Mesendoderm (in vitro differentiated cells): ENCODE data around the gene FGF22.

Source experiments
- DNase-seq: peaks from one replicate; pipeline ENCODE4 v3.0.0; 2013
- H2AK5ac ChIP-seq: 2 replicates; pipeline ENCODE4 v1.6.1; 2013; ENCODE audit warnings: low read length, inconsistent platforms
- H2BK120ac ChIP-seq: 2 replicates; pipeline ENCODE4 v1.6.1; 2013; ENCODE audit warnings: low read depth, mild to moderate bottlenecking, low read length, moderate library complexity, mixed read lengths
- H2BK15ac ChIP-seq: replicated peaks from 2 replicates; pipeline ENCODE4 v1.6.1; 2013; ENCODE audit warnings: low read depth, mild to moderate bottlenecking, moderate library complexity
- H2BK5ac ChIP-seq: 2 replicates; pipeline ENCODE4 v1.6.1; 2013; ENCODE audit warnings: low read length, inconsistent platforms
- H3K18ac ChIP-seq: 2 replicates; pipeline ENCODE4 v1.6.1; 2013; ENCODE audit warnings: mild to moderate bottlenecking, low read length, mixed read lengths
- H3K23ac ChIP-seq: one replicate; pipeline ENCODE4 v1.6.1; 2013; ENCODE audit warnings: low read length
- H3K27ac ChIP-seq: 2 replicates; pipeline ENCODE4 v1.5.1; 2013; ENCODE audit warnings: low read depth, mild to moderate bottlenecking, inconsistent platforms, low read length, moderate library complexity
- H3K27me3 ChIP-seq: 2 replicates; pipeline ENCODE4 v1.6.1; 2013; ENCODE audit warnings: low read length, control low read depth, mild to moderate bottlenecking, inconsistent platforms; ENCODE audit not compliant: insufficient read depth, poor library complexity
- H3K36me3 ChIP-seq: 2 replicates; pipeline ENCODE4 v1.6.1; 2013; ENCODE audit warnings: low read length, inconsistent platforms; ENCODE audit not compliant: control insufficient read depth, insufficient read depth
- H3K4ac ChIP-seq: one replicate; pipeline ENCODE4 v1.6.1; 2013; ENCODE audit warnings: low read depth, mild to moderate bottlenecking, low read length, moderate library complexity
- H3K4me1 ChIP-seq: 2 replicates; pipeline ENCODE4 v1.6.1; 2013; ENCODE audit warnings: low read depth, low read length, inconsistent platforms; ENCODE audit not compliant: control insufficient read depth
- H3K4me2 ChIP-seq: 2 replicates; pipeline ENCODE4 v1.6.1; 2013; ENCODE audit warnings: low read length
- H3K4me3 ChIP-seq: 2 replicates; pipeline ENCODE4 v1.5.1; 2013; ENCODE audit warnings: mild to moderate bottlenecking, low read length
- H3K56ac ChIP-seq: one replicate; pipeline ENCODE4 v1.6.1; 2013; ENCODE audit warnings: low read length
- H3K79me1 ChIP-seq: 2 replicates; pipeline ENCODE4 v1.6.1; 2013; ENCODE audit warnings: low read length, inconsistent platforms
- H3K79me2 ChIP-seq: 2 replicates; pipeline ENCODE4 v1.6.1; 2013; ENCODE audit warnings: mild to moderate bottlenecking, low read length; ENCODE audit not compliant: control insufficient read depth, insufficient read depth
- H3K9ac ChIP-seq: 2 replicates; pipeline ENCODE4 v1.6.1; 2013; ENCODE audit warnings: low read length, inconsistent platforms
- H4K5ac ChIP-seq: one replicate; pipeline ENCODE4 v1.6.1; 2013; ENCODE audit warnings: low read length
- H4K8ac ChIP-seq: one replicate; pipeline ENCODE4 v1.6.1; 2013; ENCODE audit warnings: low read depth, mild to moderate bottlenecking, control low read depth, low read length, moderate library complexity
- WGBS: extraction: QIAGEN DNeasy Blood & Tissue Kit; methylation state at CpG from one replicate; pipeline ENCODE4 v1.1.7; 2013; ENCODE audit warnings: low lambda C conversion rate, missing lambda C conversion rate; ENCODE audit not compliant: insufficient coverage; ENCODE audit errors: extremely low coverage; 5-methylcytosine and 5-hydroxymethylcytosine counted together

The FGF22 gene

DNA sequence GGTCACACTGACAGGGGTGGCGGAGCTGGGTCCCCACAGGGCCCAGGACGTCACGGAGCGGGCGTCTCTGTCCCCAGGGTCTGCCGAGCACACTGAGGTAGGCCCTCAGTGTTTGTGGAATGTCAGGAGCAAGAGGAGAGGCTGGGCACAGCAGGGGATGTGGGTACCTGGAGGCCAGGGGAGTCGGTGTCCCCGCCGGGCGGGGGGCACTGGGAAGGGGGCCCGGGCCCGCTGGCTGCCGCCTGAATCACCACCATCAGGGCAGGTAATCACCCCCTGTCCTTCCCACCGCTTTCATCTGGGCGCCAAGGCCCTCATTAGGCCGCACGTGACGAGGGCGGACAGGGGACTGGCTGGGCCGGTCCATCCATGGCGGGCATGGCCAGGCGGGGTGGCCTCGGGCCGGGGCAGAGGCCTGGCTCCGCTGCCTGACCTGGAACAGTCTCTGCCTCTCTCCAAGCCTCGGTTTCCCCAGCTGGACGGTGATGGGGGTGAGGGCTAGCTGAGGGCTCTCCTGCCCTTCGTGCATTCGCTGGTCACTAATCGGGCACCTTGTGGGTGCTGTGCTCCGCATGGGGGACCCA, 1.0 kb downstream of the FGF22 start:
- no peak overlapping the region for H3K9ac ChIP-seq
- H2BK5ac ChIP-seq, result no peak overlapping the region
- WGBS, result no CpG with 5 or more reads among the region's 31 CpGs
- H4K5ac ChIP-seq, result no peak overlapping the region
- H3K4me1 ChIP-seq, result no peaks in the 10 kb centered on the region
- no peak overlapping the region for H2BK15ac ChIP-seq
- no peak overlapping the region for H2AK5ac ChIP-seq
- no peak overlapping the region for H3K27ac ChIP-seq
- no peak overlapping the region for H3K4ac ChIP-seq
- H3K79me2 ChIP-seq, result no peaks in the 10 kb centered on the region
- no peaks in the 10 kb centered on the region for H3K79me1 ChIP-seq
- no peak overlapping the region for H2BK120ac ChIP-seq
- no peak overlapping the region for H3K4me2 ChIP-seq
- H3K4me3 ChIP-seq, result no peak overlapping the region
- H4K8ac ChIP-seq, result no peak overlapping the region
- no peaks in the 10 kb centered on the region for H3K36me3 ChIP-seq
- H3K23ac ChIP-seq, result no peak overlapping the region
- H3K56ac ChIP-seq, result no peak overlapping the region
- DNase-seq, result no peak
- no peak overlapping the region for H3K18ac ChIP-seq
- no peaks in the 10 kb centered on the region for H3K27me3 ChIP-seq

DNA sequence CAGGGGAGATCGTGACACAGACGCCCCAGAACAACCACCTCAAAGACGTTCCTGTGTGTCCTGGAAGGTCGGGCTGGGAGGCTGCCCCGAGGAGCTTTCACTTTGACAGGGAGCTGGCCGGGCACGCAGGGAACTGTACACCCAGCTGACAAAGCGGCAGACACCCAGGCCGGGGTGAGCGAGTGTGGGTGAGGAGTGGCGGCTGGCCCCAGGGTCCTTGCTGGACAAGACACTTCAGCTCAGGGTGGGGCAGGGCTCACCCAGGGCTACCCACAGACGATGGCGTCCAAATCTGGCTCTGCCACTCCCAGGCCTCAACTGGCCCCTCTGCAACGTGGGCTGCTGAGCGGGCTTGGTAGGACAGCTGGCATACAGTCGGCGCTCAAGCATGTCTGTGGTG, 2.0 kb downstream of the FGF22 start:
- no peaks in the 10 kb centered on the region for H3K79me1 ChIP-seq
- H2BK5ac ChIP-seq, result no peak overlapping the region
- H2AK5ac ChIP-seq, result no peak overlapping the region
- no peak overlapping the region for H3K23ac ChIP-seq
- no peak overlapping the region for H4K8ac ChIP-seq
- H3K4me3 ChIP-seq, result no peak overlapping the region
- H3K4ac ChIP-seq, result no peak overlapping the region
- H3K18ac ChIP-seq, result no peak overlapping the region
- no peak for DNase-seq
- no peak overlapping the region for H3K56ac ChIP-seq
- no peaks in the 10 kb centered on the region for H3K79me2 ChIP-seq
- peaks cover 3% of the 10 kb centered on the region for H3K36me3 ChIP-seq
- no peak overlapping the region for H2BK120ac ChIP-seq
- no CpG with 5 or more reads among the region's 17 CpGs for WGBS
- H3K27me3 ChIP-seq, result no peaks in the 10 kb centered on the region
- no peak overlapping the region for H4K5ac ChIP-seq
- no peaks in the 10 kb centered on the region for H3K4me1 ChIP-seq
- no peak overlapping the region for H3K4me2 ChIP-seq
- no peak overlapping the region for H3K27ac ChIP-seq
- H3K9ac ChIP-seq, result no peak overlapping the region
- no peak overlapping the region for H2BK15ac ChIP-seq

DNA sequence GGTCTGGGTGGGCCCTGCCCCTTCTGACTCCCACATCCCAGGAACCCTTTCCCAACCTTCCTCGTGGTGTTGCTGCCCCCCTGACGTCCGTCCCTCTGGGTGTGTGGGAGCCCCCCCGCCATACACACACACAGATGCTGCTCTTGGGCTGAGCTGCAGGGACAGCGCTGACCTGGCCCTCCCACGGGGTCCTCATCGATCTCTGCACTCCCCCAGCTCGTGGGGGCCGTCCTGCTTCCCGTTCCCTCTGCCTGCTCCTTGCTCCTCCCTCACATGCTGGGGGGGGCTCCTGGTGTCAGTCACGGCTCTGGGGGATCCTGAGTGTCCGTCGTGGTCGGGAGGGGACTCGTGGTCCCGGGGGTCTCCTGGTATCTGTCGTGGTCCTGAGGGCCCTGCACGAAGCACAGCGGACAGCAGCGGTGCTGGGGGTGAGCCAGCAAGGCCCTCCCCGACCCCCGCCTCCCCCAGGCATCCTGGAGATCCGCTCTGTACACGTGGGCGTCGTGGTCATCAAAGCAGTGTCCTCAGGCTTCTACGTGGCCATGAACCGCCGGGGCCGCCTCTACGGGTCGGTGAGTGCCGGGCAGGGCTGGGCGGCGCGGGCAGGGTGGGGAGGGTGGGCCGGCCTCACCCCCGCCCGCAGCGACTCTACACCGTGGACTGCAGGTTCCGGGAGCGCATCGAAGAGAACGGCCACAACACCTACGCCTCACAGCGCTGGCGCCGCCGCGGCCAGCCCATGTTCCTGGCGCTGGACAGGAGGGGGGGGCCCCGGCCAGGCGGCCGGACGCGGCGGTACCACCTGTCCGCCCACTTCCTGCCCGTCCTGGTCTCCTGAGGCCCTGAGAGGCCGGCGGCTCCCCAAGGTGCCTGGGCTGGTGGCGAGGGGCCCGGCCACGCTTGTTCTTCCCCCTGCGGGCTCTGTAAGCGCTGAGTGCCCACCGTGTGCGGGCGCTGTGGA, 3.4 kb downstream of the FGF22 start:
- Histone ChIP-seq H2BK5ac (no peak overlapping the region), H4K8ac (no peak overlapping the region), H3K4me2 (no peak overlapping the region), H3K9ac (no peak overlapping the region), H3K27me3 (no peaks in the 10 kb centered on the region), H3K79me2 (no peaks in the 10 kb centered on the region), H3K56ac (no peak overlapping the region), H2AK5ac (no peak overlapping the region), H3K4me3 (no peak overlapping the region), H3K36me3 (peaks cover 6% of the 10 kb centered on the region), H3K79me1 (no peaks in the 10 kb centered on the region), H3K4ac (no peak overlapping the region), H3K4me1 (no peaks in the 10 kb centered on the region), H4K5ac (no peak overlapping the region), H3K27ac (no peak overlapping the region), H3K23ac (no peak overlapping the region), H2BK15ac (no peak overlapping the region), H2BK120ac (no peak overlapping the region), H3K18ac (no peak overlapping the region)
- WGBS, result no CpG with 5 or more reads among the region's 70 CpGs
- DNase-seq, result no peak

DNA sequence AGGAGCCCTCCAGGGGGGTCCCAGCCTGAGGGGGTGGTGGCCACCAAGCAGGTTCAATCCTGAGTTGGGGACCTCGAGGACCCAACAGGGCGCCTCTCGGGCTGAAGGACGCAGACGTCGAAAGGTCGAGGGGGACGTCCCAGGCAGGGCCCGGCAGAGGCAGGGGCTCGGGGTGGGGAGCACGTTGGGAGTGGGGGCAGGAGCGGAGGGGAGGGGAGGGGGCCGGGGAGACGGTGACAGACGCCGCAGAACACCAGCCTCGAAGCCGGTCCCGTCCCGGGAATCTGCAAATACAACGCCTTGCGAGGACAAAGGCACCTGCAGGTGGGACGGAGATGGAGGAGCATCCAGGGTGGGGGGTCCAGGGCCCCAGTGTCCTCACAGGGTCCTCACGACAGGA, 4.1 kb downstream of the FGF22 start:
- H3K79me1 ChIP-seq, result no peaks in the 10 kb centered on the region
- H3K18ac ChIP-seq, result no peak overlapping the region
- no peak overlapping the region for H3K4me3 ChIP-seq
- no peak overlapping the region for H3K27ac ChIP-seq
- H3K4me1 ChIP-seq, result no peaks in the 10 kb centered on the region
- H4K5ac ChIP-seq, result no peak overlapping the region
- no peak overlapping the region for H2BK120ac ChIP-seq
- H3K79me2 ChIP-seq, result no peaks in the 10 kb centered on the region
- peaks cover 6% of the 10 kb centered on the region for H3K36me3 ChIP-seq
- H3K9ac ChIP-seq, result no peak overlapping the region
- H3K4me2 ChIP-seq, result no peak overlapping the region
- DNase-seq, result no peak
- no peak overlapping the region for H3K23ac ChIP-seq
- no peak overlapping the region for H2BK5ac ChIP-seq
- no peak overlapping the region for H4K8ac ChIP-seq
- no peaks in the 10 kb centered on the region for H3K27me3 ChIP-seq
- H3K4ac ChIP-seq, result no peak overlapping the region
- H2BK15ac ChIP-seq, result no peak overlapping the region
- no peak overlapping the region for H2AK5ac ChIP-seq
- WGBS, result no CpG with 5 or more reads among the region's 24 CpGs
- H3K56ac ChIP-seq, result no peak overlapping the region

DNA sequence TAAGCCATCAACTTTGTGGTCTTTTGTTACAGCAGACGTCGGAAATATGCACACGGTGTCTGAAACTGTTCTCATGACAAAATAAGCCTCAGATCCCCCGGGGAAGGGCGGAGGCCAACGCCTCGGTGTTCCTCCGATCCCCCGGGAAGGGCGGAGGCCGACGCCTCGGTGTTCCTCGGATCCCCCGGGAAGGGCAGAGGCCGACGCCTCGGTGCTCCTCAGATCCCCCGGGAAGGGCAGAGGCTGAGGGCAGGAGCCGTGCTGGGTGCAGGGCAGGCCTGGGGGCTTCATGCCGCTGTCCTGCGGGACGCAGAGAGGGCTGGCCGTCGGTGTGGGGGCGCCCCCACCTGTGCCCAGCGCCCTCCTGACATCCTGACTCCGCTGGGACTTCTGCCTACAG, 4.7 kb downstream of the FGF22 start:
- H4K8ac ChIP-seq, result no peak overlapping the region
- no peak overlapping the region for H3K4ac ChIP-seq
- no peak overlapping the region for H3K27ac ChIP-seq
- no peak overlapping the region for H3K18ac ChIP-seq
- H3K56ac ChIP-seq, result no peak overlapping the region
- H2BK120ac ChIP-seq, result no peak overlapping the region
- no peak overlapping the region for H2BK15ac ChIP-seq
- no peak overlapping the region for H2BK5ac ChIP-seq
- H3K79me1 ChIP-seq, result no peaks in the 10 kb centered on the region
- no peak for DNase-seq
- H3K4me2 ChIP-seq, result no peak overlapping the region
- H3K9ac ChIP-seq, result no peak overlapping the region
- H3K4me3 ChIP-seq, result no peak overlapping the region
- no peak overlapping the region for H4K5ac ChIP-seq
- no peak overlapping the region for H3K23ac ChIP-seq
- H2AK5ac ChIP-seq, result no peak overlapping the region
- H3K36me3 ChIP-seq, result peaks cover 6% of the 10 kb centered on the region
- H3K27me3 ChIP-seq, result no peaks in the 10 kb centered on the region
- H3K4me1 ChIP-seq, result no peaks in the 10 kb centered on the region
- no peaks in the 10 kb centered on the region for H3K79me2 ChIP-seq
- no CpG with 5 or more reads among the region's 28 CpGs for WGBS
